HG03095 (cell line): ENCODE data around the gene PRKCH.

Experiments used
- ATAC-seq: cut with Tn5 transposase; IDR thresholded peaks from one replicate; pipeline ENCODE4 v1.9.1; 2021; ENCODE audit warnings: moderate library complexity; ENCODE audit not compliant: unreplicated experiment

The PRKCH gene

DNA sequence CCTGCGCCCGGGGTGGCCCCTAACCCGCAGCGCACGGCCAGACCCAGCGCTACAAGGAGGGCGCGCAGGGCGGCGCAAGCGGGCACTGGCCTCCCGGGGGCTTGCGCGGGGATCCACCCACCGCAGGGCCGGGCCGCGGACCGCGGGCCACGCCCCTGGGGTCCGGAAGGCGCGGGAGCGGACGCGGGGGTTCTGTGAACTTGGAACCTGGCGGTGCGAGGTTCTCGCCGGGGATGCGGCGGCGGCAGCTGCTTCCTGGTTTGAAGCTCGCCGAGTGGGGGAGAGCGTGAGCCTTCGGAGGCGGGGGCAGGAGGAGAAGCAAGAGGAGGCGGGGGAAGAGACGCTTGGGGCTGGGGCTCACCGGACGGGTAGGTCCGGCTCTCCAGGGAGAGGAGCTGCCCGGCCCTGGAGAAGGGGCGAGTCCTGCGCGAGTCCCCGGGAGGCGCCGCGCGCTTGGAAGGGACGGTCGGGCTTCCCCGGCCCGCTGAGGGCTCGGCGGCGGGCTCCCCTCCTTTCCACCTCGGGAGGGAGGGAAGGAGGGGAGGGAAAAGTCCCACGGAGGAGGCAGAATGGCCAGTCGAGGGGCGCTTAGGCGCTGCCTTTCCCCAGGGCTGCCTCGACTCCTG lies at the start of gene PRKCH:
TSS of gene PRKCH (plus strand) at position 195 of the 626 bp plus-strand sequence. CDS start 523 bp downstream, outside the sequence.
- peak; percentile 56 for ATAC-seq

DNA sequence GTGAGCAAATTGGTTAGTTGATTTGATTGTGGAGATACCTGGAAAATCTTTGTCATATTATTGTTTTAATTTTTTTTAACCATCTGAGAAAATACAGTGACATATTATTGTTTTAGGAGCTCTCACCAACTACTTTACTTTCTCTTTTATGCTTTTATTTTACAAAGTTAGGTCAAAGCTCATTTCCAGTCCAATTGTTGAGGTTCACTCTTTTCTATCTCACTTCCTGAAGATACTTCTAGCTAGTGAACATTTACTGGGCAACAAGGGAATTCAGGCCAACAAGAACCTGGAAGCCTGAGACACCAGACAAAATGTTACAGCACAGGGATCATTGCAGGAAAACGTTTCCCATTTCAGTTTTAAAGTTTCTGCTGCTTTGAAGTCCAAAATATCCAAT lies 44.1 kb upstream of the PRKCH start:
- ATAC-seq = no peak

DNA sequence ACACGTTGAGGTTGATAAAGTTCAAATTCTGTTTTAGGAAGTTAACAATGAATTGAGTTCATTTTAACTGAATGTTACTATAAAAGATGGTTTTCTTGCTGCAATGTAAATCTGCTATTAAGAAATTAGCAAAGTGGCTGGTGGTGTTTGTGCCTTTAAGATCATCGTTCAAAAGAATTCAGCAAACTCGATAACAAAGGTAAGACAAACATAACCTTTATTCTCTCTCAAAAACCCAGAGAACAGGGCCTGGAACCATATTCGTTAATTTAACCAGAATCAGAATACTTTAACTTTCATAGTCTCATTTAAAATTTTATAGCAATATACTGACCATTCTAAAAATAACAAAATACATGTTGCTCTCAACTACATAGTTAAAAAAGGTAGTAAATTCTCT lies 43.6 kb upstream of the PRKCH start:
- no peak for ATAC-seq

DNA sequence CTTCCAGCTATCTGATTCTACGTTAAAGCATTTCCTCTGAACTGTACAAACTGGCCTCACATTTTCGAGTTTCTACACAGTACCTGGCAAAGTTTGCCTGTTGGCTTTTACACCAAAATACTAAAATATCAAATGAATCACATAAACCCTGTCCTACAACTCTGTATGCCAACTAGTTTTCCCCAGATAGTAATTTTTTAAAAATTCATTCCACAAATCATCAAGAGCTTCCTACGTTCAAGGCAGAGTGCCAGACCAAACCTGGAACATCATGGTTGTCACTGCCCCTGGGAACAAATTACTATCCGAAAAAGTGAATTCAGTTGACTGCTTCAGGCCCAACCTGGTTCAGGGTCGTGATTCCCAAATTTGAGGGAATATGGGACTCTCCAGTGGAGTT lies 42.3 kb upstream of the PRKCH start:
- ATAC-seq = no peak

DNA sequence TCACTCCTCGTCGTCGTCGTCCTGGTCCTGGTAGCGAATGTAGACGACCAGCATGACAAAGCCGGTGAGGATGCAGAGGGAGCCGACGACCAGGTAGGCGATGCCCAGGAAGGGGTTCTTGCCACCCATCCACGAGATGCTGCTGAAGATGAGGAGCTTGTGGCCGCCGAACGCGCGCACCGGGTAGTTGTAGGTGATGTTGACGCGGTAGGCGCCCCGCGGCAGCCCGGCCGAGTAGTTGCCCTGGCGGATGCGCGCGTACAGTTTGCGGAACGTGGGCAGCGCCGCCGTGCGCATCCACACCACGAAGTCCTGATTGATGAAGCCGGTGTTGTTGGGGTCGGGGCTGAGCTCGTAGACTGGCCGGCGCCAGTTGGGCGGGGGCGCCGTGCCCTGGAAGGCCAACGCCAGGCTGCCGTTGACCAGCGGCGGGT lies 41.3 kb upstream of the PRKCH start:
- no peak for ATAC-seq

DNA sequence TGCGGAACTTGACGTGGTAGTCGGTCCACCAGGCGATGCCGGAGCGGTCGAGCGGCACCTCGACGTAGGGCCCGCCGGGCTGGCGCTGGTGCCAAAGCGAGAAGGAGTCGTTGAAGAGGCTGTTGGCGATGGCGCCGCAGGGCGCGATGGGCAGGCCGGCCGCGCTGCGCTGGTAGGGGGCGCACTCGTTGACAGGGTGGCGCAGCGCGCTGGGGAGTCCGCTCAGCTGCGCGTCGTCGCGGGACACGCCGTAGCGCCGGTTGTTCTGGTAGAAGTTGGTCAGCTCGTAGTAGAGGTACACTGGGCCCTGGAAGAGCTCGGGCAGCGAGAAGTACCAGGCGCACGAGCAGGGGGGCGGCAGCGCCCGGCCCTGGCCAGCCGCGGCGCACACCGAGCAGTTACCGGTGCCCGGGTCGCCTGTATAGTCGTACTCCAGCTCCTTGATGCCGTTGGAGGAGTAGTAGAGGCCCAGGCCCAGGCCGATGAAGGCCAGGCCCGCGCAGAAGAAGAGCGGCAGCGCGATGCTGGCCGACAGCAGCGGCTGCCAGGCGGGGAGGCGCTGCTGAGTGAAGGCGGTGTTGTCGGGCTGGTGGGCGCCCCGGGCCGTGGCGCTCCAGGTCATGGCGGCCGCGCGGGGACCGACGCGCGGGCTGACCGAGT lies 40.7 kb upstream of the PRKCH start:
- ATAC-seq = no peak

DNA sequence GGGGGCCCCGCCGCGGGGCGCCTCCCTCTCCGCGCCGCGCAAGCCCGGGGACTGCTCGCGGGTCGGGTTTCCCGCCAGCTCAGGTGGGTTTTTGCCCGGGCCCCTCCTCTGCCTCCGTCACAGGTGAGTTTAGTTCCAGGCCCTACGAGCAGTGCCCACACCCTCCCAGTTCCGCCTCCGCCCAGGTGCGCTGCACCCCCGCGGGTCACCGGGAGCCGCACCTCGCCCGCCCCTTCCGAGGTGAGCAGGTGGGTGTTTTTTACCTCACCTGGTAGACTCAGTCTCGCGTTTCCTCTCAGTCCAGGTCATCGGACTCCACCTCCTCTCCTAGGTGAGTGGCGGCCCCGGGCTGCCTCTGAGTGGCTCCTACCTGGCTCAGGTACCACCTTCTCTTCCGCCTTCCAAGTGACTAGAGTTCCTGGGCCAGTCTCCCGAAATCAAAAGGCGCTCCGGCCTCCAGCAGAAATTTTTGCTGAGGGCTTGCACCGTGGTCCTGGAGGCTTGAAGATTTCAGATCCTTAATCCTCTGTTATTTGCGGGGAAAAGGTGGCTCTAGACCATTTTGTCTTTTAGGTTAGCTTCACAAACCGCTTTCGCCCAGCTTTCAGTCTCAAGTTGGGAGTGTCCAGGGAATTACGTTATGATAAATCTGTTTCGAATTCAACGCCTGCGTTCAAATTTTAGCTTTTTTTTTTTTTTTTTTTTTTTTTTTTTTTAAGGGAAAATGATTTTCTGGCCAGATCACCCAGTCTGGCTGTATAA lies 40.0 kb upstream of the PRKCH start, which contains the start of gene TMEM30B:
TSS of gene TMEM30B (minus strand) at position 153 of the 762 bp plus-strand sequence. CDS start 191 bp downstream, outside the sequence.
- ATAC-seq = no peak

DNA sequence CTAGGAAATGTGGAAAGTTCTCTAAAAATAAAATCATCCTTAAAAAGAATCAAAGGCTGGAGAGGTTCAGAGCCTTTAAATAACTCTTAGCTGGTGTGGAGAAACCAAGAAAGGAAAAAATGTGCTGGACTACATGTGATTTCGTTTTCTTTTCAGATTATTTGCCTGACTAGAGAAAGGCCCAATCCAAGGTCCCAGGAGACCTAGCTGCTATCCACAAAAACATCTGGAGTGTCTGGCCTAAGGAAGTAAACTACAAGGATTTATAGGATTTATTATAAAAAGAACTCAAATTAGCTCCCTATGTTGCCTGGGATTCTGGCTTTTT lies 39.5 kb upstream of the PRKCH start:
- no peak for ATAC-seq

DNA sequence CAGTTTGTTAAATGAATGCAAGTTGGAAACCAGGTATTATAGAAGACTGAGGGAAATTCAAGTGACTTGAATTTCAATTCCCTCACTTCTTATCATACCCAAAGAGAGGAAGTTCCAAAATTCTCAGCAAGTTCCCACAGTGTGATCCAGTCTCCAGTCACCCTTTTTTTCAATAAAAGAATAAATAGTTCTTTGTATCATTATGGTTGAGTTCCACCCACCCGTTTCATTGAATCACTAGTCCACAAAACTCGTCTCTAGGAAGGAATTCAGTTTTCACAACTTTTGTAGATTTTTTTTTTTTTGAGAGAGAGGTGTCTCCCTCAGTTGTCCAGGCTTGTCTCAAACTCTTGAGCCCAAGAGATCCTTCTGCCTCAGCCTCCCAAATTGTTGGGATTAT lies 38.6 kb upstream of the PRKCH start:
- no peak for ATAC-seq

DNA sequence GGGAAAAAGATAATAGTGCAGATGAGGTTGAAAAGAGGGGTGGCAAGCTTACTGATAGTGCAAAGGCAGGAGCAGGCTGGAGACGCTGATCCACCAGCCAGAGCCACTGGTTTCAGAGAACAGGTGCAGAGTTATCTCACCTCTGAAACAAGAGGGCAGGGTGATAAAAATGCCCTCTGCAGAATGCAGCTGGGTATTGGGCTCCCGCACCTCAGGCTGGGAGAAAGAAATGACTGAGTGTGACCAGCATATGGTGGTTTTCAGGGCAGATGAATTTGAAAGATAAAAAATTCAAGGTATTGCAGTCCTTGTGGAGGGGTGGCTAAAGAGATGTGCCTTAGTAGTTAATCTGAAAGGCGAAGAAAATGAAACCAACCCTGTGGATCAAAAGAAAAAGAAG lies 37.4 kb upstream of the PRKCH start:
- no peak for ATAC-seq

DNA sequence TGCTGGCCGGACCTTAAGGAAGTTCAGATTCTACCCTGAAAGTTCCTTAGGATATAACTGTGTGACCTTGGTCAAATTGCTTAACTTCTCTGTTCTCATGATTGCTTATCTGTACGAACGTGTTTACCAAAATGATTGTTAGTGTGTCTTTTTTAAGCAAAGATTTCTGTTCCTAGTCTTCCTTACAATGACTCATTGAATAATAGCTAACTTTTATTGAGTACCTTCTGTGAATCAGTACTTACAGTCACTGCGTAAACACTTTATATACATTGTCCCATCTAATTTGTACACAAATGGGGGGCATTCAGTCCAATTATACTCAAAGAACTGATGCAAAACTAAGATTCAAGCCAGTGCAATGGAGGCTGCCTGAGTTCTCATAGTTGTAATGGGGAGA lies 36.0 kb upstream of the PRKCH start:
- no peak for ATAC-seq

DNA sequence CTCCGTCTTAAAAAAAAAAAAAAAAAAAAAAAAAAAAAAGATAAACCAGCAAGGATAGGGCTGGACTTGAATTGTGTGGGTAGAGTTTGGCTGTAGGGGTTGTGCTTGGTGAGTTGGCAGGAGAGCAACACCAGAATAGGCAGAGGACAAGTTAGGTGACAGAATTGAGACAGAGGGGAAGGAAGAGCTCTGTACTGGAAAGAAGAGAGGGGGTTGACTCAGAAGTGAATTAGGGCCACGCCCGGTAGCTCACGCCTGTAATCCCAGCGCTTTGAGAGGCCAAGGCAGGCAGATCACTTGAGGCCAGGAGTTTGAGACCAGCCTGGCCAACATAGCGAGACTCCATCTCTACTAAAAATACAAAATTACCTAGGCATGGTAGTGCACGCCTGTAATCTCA lies 34.2 kb upstream of the PRKCH start:
- no peak for ATAC-seq

DNA sequence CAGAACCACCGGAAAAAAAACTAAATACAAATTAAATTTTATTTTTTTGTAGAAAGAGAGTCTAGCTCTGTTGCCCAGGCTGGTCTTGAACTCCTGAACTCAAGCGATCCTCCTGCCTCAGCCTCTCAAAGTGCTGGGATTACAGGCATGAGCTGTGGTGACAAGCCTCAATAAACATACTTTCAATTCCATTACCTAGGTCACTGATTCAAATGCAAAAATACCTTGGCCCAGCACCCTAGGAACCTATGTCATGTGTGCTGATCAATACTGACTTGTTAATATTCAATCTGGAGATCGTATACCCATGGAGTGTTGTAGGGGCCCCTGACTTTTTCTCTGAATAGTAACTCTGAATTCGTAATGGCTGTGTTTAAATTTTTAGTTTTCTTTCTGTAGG lies 33.2 kb upstream of the PRKCH start:
- ATAC-seq = no peak

DNA sequence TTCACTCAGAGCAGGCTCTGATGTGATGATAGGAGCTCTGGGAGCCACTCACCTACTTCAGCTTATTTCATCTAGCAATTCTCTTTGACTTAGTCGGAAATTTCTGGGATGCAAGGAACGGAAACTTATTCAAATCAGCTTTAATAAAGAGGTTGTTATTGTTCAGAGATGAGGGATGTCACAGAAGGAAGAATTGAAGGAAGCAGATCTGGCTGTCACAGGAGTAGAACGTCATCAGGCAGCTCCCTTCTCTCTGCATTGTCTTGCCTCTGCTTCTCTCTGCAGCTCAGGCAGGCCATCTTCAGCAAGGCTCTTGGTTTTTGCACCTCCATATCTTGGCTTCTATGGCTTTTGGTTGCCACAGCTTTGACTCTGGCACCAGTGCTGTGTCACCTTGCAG lies 32.7 kb upstream of the PRKCH start:
- no peak for ATAC-seq

DNA sequence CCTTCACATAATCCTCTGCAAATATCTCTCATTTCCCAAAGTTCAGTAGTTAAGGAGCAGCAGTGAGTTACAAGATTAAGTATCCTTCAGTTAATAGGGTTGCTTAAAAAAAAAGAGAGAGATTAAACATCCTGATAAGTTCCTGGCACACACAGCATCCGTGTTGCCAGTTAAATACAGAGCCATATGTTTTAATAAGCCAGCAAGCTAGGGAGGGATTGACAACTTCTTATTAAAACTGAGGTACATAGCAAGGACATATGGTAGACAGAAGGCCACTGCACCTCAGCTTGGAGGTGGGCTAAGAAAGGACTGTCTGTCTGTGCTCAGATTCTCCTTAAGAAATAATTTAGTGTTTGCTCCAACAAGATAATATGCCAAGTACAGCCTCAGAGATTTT lies 30.7 kb upstream of the PRKCH start:
- no peak for ATAC-seq

DNA sequence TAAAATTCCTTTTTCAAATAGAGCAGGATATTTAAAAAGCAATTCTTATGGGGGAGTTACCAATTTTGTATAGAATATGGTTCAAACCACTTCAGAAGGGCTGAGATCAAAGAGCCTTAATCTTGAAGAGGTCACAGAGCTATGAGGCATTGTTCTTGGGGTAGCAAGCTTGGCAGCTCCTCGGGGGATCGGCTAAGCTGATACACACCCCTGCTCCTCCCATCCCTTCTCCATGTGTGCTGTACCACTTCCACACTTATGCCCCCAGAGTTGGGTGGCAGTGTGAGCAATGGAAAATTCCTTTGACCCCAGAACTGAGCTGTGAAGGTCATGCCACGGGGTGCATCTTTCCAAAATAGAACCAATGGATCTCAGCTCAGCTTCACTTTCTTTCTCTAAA lies 25.2 kb upstream of the PRKCH start:
- no peak for ATAC-seq

DNA sequence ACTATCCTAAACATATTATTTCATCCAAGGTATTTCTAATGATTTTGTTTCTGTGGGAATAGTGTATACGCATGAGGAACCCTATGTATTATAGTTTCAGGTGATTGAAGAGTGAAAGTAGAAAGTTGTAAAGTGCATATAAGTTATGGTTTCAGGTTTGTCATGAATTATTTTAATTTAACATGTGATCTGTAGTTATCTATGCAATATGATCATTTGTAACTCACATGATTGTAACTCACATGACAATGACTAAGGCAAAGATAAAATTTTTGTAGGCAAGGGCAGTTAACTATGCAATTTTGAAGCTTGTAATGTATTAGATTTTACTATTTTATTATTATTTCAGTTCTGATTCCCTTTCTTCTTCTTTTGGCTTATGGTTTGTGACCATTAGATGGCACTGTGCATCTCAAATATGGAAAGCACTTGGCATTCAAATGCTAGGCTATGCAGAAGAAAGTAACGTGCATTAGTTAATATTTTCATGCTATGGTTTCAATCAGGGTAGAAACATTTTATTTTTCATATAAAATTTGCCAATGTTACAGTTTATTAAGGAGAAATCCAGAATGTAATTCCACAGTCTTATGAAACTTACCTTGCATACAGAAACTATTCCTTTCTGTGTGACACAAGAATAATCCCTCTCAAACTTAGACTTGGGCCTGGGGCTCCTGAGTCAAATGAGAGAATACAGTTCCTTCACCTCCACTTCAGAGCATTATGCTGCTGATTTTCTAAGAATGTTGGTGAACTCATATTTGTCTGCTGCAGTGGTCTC lies 24.5 kb upstream of the PRKCH start:
- ATAC-seq = no peak

DNA sequence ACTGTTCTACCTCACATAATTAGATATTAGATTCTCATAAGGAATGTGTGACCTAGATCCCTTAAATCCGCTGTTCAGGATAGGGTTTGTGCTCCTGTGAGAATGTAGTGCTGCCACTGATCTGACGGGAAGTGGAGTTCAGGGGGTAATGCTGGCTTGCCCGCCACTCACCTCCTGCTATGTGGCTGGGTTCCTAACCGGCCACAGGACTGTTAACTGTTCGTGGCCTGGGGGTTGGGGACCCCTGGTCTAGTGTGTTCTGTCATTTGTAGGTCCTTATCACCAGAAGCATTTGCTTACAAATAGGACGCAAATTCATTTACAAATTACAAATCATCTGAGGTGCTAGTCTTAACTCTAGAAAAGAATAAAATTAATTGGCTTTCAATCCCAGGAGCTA lies 23.8 kb upstream of the PRKCH start:
- ATAC-seq = no peak

DNA sequence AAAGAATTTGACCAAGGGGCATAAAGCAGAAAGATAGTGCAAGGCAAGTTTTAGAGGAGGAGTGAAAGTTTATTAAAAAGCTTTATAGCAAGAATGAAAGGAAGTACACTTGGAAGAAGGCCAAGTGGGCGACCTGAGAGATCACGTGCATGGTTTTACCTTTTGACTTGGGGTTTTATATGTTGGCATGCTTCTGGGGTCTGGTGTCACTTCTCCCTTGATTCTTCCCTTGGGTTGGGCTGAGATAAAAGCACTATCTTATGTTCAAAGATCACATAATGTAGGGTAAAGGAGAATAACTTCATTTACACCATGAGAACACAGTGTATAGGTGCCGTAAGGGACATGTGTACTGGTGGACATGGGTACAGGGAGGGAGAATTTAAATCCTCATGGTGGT lies 22.6 kb upstream of the PRKCH start:
- ATAC-seq = no peak

DNA sequence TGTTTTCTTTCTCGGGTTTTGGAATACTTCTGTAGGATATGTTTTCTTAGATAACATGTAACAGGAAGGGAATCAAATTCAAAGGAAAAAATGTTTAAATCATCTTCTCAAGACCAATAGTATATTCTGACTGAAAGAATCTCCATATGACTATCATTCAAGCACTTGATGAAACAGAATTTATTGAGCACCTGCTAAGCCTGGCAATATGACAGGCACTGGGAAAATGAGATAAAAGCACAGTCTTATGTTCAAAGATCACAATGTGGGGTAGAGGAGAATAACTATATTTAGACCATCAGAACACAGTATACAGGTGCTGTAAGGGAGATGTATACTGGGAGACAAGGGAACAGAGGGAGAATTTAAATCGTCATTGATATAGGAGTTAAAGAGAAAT lies 21.2 kb upstream of the PRKCH start:
- no peak for ATAC-seq

DNA sequence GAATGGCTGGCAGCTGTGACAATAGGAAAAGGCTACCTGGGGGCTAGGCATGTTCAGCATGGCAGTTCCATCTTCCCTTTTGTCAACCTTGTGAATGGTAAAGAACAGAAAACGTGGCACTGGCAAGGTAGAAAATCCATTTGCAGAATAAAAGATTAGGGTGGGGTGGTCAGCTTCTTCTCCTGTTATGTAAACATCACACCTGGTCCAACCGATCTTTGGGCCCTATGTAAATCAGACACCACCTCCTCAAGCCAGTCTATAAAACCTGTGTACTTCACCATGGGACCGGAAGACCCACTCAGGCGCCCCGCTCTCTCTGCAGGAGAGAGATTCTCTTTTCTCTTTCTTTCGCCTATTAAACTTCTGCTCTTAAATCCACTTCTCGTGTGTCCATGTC lies 20.6 kb upstream of the PRKCH start:
- ATAC-seq = no peak
